NCI-H446 (cell line): ENCODE results near the gene CACNA1B.
A peak's percentile ranks its signal among the peaks of the same experiment; 100 is the strongest.

Experiments
- DNase-seq, 2 experiments: peaks; one replicate each; lab custom pipeline; 2025; lab: John Stamatoyannopoulos, UW

CACNA1B gene

DNA sequence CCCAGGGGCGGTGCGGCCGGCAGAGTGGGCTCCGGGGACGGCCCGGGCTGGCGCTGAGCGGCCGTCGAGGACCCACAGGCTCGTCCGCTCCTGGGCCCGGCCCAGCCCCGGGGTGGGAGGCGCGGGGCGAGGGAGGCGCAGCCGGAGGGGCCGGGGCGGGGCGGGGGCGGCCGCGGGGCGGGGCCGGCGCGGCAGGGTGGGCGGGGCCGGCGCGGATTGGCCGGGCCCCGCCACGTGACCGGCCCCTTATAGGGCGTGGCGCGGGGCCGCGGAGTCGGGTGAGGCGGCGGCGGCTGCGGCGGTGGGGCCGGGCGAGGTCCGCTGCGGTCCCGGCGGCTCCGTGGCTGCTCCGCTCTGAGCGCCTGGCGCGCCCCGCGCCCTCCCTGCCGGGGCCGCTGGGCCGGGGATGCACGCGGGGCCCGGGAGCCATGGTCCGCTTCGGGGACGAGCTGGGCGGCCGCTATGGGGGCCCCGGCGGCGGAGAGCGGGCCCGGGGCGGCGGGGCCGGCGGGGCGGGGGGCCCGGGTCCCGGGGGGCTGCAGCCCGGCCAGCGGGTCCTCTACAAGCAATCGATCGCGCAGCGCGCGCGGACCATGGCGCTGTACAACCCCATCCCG, at the start of gene CACNA1B:
TSS of gene CACNA1B (plus strand) at position 277 of the 617 bp plus-strand sequence. CDS start at position 429, 152 bp downstream.
- DNase-seq = peak; percentile 1 to 66

DNA sequence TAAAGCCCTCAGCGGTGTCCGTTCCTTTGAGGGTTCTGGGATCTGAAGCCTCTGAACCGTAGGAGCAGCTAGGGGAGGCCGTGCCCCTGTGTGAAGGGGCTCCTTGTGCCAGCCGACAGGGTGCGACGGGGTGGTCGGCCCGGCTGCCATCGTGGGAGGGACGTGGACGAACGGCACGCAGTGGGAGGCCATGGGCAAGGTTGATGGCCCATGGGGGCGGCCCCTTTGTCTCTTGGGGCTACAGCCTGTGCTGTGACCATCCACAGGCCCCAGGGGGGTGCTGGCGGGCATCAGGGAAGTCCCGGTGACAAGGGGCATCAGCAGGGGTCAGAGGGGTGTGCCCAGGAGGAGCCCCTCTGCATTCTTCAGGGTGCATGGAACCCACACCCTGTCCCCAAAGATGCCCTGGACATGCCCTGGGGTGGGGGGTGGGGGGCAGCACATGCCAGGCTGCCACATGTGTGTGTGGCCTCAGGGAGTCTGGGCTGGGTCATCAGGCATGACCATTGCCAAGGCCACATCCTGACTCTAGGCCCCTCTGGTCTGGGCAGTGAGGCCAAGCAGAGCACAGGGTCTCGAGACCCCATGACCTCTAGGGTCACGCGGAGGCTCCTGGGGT, 49.6 kb upstream of the CACNA1B start:
- no peak for DNase-seq

DNA sequence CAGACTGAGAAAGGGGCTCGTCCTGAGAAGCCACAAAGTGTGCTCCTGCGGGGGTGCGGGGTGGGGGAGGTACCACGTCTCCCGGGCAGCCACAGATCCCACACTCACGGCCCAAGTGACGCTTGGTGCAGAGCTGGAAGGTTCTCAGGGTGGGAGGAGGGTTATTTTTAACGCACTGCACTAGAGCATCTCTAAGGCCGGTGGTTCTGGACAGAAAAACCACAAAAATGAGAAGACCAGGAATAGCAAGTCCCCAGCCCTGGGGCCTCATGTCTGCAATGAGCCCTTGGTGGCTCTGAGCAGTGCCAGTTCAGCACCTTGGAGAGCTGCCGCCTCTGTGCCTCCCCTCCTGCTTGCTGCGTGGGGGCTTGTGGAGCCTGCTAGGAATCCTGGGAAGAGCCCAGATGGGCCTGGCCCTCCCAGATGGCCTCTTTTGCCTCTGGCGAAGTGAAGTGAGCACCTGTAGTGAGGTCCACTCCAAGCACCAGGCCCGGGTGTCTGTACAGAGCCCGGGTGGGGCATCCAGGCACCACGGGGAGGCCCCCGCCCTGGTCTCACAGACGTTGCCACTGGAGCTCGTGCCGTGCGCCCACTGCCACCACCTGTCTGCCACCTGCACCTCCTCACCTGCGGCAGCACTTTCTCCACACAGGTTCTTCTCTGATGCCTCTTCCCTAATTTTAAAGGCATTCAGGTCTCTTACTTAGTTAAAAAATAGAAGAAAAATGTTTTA, 48.9 kb upstream of the CACNA1B start:
- DNase-seq = no peak

DNA sequence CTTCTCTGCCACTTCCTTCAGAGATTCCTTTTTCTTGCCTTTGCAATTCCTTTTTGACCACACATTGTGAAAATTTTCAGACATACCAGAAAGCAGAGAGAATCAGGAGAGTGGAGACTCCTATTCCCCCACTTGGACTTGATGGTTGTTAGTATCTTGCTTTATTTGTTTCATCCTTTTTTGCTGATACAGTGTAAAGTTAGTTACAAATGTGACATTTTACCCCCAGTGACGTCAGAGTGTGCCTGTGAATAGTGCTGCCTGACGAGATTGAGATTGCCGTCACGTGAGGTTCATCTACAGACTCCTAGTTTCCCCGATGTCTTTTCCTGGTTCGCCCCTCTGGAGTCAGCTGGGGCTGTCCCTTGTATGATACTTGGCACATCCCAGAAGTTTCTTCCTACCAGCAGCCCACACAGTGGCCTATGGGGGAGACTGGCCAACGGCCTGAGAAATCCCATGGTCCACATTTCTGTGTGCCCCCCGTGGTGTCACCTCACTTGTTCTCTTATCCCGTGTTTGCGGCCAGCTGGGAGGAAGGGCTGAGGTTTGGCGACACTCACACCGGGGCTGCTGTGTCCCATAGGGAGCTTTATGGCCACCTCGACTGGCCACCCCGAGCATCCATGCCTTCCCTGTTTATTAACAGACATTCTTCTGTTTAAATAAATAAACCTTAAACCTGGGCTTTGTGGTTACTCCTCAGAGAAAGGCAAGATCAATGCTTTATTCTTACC, 48.2 kb upstream of the CACNA1B start:
- DNase-seq = no peak

DNA sequence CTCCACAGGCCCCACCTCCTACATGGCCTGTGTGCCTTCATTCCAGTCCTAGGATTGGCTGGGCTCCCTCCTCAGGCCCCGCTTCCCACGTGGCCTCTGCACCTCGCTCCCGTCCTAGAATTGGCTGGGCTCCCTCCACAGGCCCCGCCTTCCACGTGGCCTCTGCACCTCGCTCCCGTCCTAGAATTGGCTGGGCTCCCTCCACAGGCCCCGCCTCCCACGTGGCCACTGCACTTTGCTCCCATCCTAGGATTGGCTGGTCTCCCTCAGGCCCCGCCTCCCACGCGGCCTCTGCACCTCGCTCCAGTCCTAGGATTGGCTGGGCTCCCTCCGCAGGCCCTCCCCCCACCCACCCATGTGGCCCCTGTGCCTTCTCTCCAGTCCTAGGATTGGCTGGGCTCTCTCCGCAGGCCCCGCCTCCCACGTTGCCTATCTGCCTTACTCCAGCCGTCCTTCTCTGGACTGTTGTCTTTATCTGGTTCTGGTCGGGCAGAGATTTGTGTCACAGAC, 45.3 kb upstream of the CACNA1B start:
- no peak for DNase-seq

DNA sequence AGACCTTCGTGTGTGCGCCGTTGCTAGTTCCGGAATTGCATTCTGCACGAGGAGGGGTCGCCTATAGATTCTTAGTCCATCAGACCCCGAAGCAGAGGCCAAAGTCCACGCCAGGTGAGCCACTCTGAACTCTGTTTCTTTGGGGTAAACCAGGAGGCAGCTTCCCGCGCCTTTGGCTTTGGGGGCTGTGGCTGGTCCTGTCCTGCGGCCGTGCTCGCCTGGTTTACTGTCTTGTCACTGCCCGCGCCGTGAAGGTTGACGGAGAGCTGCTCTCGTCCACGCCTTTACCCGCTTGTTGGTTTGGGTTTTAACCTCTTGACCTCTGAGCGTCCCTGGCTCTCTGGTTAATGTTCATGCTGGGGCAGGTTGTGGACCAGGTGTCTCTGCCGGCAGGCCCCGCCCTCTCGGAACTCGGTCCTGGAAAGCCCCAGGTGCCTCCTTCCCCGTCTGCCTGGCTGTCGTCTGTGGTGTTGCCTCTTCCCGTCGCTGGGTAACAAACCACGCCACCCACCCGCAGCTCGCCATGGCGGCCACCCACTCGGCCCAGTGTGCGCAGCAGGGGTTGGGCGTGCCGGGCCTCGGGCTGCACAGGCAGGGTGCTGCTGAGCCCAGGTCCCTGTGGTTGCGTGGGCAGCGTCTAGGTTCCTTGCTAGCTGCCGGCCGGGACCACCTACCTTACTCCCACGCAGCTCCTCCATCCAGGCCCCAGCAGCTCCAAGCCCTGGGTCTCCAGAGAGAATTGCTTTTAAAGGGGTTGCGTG, 44.6 kb upstream of the CACNA1B start:
- no peak for DNase-seq

DNA sequence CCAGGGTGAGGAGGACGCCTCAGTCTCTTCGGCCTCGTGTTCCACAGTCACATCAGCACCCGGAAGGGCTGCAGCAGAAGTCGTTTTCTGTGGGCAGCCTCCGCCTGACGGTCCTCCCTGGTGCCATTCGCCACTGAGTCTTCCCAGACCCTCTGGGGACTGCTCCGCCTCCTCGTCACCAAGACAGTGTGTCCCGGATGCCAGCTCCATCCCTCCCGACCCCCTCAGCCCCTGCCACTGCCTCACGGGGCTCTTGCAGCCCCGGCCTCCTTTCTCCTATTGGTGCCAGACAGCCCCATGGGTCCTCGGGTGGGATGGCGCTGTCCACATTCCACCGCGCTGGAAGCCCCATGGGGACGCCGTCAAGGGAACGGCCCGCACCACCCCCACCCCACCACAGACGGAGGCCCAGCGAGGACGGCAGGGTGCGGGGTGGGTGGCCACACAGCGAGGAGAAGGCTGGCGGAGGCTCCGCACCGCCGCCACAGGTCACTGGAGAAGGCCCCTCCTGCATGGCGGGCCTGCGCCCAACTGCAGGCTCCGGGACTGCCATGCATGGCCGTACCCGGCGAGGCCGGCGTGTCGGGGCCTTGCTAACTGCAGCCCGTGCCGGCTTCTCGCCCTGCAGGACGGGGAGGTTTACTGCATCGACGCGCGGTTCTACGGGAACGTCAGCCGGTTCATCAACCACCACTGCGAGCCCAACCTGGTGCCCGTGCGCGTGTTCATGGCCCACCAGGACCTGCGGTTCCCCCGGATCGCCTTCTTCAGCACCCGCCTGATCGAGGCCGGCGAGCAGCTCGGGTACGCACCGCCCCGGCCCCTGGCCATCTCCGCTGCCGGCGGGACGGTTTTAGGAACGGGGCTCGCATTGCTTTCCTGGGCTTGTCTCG, 43.6 kb upstream of the CACNA1B start:
- DNase-seq = no peak

DNA sequence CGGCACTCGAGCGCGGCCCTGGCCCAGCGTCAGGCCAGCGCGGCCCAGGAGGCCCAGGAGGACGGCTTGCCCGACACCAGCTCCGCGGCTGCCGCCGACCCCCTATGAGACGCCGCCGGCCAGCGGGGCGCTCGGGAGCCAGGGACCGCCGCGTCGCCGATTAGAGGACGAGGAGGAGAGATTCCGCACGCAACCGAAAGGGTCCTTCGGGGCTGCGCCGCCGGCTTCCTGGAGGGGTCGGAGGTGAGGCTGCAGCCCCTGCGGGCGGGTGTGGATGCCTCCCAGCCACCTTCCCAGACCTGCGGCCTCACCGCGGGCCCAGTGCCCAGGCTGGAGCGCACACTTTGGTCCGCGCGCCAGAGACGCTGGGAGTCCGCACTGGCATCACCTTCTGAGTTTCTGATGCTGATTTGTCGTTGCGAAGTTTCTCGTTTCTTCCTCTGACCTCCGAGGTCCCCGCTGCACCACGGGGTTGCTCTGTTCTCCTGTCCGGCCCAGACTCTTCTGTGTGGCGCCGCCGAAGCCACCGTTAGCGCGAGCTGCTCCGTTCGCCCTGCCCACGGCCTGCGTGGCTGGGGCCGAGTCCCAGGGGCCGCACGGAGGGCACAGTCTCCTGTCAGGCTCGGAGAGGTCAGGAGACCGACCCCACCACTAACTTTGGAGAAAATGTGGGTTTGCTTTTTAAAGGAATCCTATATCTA, 42.6 kb upstream of the CACNA1B start:
- no peak for DNase-seq

DNA sequence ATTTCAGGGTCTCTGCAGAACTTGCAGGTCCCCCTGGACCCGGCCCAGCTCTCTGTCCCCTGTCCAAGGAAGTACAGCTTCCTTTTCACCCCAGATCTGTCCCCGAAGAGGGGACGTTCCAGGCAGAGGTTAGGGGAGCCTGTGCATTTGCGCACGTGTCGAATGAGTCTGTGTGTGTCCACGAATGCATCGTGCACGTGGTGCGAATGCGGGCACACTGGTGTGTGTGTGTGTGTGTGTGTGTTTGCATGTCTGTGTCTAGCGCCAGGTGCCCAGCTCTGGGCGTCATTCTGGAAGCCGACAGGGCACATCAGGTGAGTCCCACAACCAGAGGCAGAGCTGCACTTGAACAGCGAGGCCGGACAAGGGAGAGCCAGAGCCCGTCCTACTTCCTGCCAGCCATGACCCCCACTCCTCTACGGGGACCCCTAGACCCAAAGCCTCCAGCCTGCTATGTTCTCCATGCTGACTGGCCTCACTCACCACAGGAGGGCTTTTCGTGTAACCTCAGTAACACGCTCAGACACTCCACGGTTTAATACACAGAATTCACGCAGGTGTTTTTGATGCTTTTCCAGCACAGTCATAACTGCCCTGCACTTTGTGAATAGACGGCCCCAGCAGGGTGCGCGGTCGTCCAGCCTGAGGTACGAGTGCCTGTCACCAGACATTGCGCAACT, 41.3 kb upstream of the CACNA1B start:
- DNase-seq = no peak

DNA sequence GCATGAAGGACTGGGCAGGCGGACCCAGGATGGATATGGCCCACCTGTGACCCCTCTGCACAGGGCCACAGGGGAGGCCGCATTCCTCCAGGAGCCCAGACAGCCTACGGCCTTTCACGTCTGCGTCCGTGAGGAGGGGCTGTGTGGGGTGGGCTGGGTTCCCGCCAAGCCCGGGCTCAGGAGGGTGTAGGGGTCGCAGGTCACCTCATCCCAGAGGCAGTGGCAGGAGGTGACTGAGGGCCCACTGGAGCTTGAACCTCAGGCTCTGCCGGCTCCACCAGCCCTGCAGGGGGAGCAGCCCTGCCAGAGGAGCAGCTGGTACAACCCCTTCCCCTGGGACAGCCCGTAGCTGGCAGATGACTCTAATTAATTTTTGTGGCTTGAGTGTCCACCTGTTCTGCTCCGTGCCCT, 40.7 kb upstream of the CACNA1B start:
- no peak for DNase-seq

DNA sequence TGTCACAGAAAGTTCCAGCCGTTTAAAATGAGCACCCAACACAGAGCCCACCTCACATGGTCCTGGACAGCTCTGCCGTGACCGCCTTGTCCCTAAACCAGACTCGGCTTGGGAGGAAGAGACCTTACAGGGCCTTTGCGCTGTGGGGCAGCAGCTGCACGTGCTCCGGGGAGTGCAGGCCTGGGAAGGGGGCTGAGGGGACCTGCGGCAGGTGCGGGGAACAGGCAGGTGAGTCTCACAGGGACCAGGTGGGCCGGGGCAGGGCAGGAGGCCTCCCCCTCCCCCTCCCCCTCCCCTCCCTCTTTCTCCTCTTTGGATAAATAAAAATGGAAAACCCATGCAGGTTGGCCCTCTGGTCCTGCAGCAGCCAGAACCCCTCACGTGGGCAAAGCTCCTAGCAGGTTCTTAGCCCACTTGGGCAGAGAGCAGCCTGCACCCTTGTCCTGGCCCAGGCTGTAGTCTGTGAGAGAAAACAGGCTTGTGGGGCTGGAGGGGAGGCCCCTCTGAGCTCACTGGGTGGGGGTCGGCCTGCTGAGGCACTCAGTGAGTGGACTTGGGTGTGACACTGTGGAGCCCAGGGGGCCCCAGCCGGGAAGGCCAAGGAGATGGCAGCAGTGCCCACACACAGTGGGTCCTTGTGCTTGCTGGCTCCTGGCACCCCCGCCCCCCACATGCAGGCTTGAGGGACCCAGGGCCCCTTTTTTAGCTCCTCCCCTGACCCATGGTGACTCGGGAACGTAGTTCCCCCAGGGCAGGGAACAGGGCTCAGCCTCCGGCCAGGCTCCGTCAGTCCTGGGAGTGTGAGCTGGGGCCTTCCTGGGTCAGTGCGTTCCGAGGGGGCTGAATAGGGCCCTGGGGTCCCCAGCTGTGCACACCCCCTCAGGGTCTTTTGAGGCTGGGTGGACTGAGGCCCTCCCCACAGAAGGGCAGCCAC, 40.0 kb upstream of the CACNA1B start:
- DNase-seq = no peak

DNA sequence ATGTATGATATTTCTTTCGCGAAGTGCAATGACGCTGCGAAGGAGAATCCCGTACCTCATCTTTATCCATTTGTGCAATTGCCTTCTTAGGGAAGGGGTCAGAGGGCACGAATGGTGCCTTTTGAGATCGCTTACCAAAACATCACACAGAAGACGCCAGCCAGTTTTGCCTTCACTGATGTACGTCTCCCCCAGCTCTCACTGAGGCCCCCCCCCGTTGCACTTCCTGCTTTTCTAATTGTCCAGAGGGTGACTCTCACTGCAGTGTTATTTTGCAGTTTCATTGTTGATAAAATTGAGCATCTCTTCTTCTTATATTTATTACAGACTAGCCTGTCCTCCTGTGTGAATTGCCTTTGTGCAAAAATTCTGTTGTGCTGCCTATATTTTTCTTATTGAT, 39.0 kb upstream of the CACNA1B start:
- DNase-seq = no peak

DNA sequence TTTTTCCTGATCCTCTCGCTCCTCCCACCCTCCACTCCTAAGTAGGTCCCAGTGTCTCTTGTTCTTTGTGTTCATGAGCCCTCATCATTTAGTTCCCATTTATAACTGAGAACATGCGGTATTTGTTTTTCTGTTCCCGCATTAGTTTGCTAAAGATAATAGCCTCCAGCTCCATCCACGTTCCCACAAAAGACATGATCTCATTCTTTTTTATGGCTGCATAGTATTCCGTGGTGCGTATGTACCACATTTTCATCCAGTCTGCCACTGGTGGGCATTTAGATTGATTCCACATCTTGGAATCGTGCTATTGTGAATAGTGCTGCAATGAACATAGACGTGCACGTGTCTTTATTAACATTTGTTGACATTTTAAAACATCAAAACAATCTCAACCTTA, 34.2 kb upstream of the CACNA1B start:
- no peak for DNase-seq

DNA sequence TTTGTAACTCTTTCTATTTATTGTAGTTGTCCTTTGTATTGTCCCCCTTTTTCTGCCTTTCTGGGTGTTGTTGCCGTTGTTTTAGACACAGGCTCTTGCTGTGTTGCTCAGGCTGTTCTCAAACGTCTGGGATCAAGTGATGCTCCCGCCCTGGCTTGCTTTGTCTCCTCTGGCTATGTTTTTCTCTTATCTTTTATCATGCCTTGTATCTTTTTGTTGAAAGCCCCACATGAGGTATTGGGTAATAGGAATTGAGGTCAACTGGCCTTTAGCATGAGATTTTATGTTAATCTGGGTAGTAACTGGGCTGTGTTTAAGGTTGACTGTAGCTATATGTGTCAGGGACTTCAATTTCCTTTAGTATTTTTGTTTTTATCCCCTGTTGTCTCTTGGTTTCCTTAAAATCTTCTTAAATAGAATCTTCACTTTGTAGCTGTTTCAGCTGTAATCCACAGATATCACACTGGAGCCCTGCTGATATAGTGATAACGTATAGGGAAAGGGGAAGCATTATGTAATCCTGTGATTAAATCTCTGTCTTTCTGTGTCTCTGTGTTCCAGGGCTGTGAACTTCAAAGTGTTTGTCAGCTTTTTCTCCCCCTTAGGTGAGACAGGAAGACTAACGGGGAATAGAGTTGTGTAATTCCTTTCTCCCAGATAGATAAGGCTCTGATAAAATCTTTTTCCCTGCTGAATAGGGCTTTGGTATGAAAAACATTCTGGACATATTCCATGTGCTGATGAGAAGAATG, 25.9 kb upstream of the CACNA1B start:
- no peak for DNase-seq

DNA sequence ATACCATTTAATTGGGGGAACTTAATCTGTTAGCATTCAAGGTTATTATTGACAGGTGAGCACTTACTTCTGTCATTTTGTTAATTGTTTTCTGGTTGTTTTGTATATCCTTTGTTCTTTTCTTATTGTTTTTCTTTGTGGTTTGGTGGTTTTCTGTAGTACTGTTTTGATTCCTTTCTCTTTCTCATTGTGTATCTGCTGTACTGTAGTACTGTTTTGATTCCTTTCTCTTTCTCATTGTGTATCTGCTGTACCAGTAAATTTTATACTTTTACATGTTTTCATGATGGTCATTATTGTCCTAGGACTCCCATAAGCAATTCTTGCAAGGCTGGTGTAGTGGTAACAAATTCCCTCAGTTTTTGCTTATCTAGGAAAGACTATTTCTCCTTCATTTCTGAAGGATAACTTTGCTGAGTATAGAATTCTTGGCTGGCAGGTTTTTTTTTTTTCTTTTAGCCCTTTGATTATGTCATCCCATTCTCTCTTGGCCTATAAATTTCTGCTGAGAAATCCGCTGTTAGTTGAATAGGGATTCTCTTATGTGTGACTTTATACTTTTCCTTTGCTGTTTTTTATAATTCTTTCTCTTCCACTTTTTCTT, 24.1 kb upstream of the CACNA1B start:
- no peak for DNase-seq

DNA sequence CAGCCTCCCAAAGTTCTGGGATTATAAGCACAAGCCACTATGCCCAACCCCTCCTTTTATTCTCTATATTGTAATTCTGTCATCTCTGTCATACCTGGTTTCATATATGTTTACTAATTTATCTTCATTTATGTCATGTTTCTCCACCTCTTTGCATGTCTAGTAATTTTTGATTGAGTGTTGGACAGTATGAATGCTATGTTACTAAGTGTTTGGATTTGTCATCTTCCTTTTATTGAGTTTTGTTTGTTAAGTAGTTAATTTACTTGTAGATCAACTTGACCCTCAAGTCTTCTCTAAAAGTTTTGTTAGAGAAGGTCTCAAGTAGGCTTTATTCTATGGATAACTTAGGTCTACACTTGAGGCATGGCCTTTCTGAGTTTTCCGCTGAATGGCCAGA, 17.2 kb upstream of the CACNA1B start:
- no peak for DNase-seq

DNA sequence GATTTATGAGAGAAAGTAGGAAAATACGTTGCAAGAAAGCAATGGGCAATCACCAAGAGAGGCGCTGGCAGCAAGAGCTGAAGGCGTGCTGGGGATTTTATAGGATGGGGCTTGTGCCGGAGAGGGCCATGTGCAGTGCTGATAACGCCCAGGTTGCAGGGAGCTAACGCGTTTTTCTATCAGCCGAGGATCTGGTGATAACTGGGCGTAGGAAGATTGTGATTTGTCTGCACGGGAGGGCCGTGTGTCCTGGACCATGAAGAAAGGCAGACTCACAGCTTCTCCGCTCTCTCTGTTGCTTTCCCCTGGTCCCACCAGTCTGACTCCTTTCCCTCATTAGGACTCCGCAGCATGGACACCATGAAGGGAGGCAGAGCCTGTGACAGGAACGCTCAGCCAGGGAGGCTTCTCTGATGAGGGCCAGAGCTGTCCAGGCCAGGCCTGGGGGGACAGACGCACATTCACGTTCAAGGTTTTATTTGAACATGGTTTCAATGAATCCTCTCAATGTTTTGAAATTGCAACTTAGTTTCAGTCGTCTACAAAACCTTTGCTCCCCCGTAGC, 11.9 kb upstream of the CACNA1B start:
- DNase-seq = no peak
